ENCODE data around the gene GOSR1.
"Not testable (repeated sequence)": the region's sequence is repeated elsewhere in the genome, so short reads cannot be mapped to it uniquely, and the experiment has no call there.

GOSR1 gene

DNA sequence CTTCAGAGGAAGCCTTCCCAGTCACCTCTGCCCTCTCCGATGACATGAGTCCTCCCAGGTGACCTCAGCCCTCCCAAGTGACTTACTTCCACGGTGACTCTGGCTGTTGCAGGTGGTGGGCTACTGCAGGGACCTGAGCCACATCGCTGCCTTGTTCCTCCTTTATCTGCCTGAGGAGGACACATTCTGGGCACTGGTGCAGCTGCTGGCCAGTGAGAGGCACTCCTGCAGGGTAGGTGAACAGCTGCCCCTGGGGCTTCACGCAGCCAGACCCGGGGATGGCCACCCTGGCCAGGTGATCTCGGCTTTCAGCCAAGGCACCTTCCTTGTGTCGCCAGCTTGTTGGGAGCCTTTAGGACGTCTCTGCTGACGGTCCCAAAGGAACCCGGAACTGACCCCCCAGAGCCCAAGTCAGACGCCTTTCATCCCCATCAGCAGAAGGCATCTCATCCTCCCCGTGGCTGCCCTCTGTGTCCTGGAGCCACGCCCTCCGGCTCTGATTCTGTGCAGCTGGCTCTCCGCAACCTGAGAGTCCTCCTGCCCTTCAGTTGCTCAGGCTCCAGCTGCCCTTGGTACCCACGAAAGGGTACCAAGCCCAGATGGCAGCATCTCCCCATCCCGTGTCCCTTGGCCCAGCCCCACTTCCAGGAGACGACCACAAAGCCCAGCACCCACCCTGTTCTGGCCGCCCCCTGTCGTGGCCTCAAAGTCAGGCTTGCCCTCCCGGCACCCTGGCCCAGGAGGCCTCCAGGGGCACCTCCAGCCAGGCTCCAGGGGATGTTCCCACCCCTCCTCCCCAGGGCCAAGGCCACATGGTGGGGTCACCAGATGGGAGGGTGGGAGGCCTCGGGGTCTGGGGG, 81.7 kb downstream of the GOSR1 start:
- no peaks in the 10 kb centered on the region for H3K36me3 ChIP-seq (ENCODE audit: low read length)
- H3K79me2 ChIP-seq (ENCODE audit: insufficient read depth, low read length), result no peaks in the 10 kb centered on the region
- no peak overlapping the region for H3K27ac ChIP-seq (ENCODE audit: low read depth, low read length)
- H3K9me2 ChIP-seq (replicated peaks; ENCODE audit: insufficient read depth, low read length), result no peaks in the 10 kb centered on the region
- no peak overlapping the region for H3K4me3 ChIP-seq (ENCODE audit: insufficient read depth, low read length, poor library complexity, severe bottlenecking)
- H2AFZ ChIP-seq (ENCODE audit: low read depth, low read length, severe bottlenecking), result no peak overlapping the region
- H3K4me2 ChIP-seq (ENCODE audit: low read depth, low read length, poor library complexity, severe bottlenecking), result no peak overlapping the region
- no peaks in the 10 kb centered on the region for H3F3A ChIP-seq (ENCODE audit: insufficient read depth)
- TF ChIP-seq CTCF (IDR thresholded peaks at IDR 0.05; ENCODE audit: insufficient read depth, low read length, poor library complexity, severe bottlenecking) (no peak), EZH2phosphoT487 (conservative IDR thresholded peaks at IDR 0.05; ENCODE audit: low read length) (no peak)
- H4K20me1 ChIP-seq (ENCODE audit: low read depth, low read length), result no peaks in the 10 kb centered on the region
- no peaks in the 10 kb centered on the region for H3K27me3 ChIP-seq (ENCODE audit: low read length)
- no peaks in the 10 kb centered on the region for H3K9me3 ChIP-seq (ENCODE audit: insufficient read depth, low read length)
- H3K9ac ChIP-seq (ENCODE audit: low read length), result no peak overlapping the region

DNA sequence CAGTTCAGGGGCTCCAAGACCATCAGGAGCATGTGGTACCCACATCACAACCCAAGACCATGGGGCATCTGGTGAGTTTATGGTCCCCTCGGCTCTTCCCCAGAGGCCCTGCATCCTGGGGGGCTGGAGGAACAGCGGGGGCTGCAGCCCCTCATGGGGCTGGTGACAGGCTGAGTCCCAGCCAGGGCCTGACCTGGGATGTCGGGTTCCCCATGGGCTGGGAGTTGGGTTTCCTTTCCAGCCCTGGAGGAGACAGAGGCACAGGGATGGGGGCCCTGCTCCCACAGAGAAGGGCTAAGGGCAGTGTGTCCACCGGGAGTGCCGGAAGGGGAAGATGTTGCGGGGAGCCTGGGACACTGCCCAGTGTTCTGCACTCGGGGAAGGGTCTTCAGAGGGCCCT, 82.4 kb downstream of the GOSR1 start:
- H2AFZ ChIP-seq (ENCODE audit: low read depth, low read length, severe bottlenecking), result no peak overlapping the region
- no peaks in the 10 kb centered on the region for H3F3A ChIP-seq (ENCODE audit: insufficient read depth)
- no peaks in the 10 kb centered on the region for H3K36me3 ChIP-seq (ENCODE audit: low read length)
- no peaks in the 10 kb centered on the region for H3K9me2 ChIP-seq (replicated peaks; ENCODE audit: insufficient read depth, low read length)
- H3K27ac ChIP-seq (ENCODE audit: low read depth, low read length), result no peak overlapping the region
- TF ChIP-seq EZH2phosphoT487 (conservative IDR thresholded peaks at IDR 0.05; ENCODE audit: low read length), result no peak
- no peak for TF ChIP-seq CTCF (IDR thresholded peaks at IDR 0.05; ENCODE audit: insufficient read depth, low read length, poor library complexity, severe bottlenecking)
- H3K27me3 ChIP-seq (ENCODE audit: low read length), result no peaks in the 10 kb centered on the region
- no peaks in the 10 kb centered on the region for H4K20me1 ChIP-seq (ENCODE audit: low read depth, low read length)
- H3K9me3 ChIP-seq (ENCODE audit: insufficient read depth, low read length), result no peaks in the 10 kb centered on the region
- H3K4me2 ChIP-seq (ENCODE audit: low read depth, low read length, poor library complexity, severe bottlenecking), result no peak overlapping the region
- H3K79me2 ChIP-seq (ENCODE audit: insufficient read depth, low read length), result no peaks in the 10 kb centered on the region
- no peak overlapping the region for H3K9ac ChIP-seq (ENCODE audit: low read length)
- no peak overlapping the region for H3K4me3 ChIP-seq (ENCODE audit: insufficient read depth, low read length, poor library complexity, severe bottlenecking)

DNA sequence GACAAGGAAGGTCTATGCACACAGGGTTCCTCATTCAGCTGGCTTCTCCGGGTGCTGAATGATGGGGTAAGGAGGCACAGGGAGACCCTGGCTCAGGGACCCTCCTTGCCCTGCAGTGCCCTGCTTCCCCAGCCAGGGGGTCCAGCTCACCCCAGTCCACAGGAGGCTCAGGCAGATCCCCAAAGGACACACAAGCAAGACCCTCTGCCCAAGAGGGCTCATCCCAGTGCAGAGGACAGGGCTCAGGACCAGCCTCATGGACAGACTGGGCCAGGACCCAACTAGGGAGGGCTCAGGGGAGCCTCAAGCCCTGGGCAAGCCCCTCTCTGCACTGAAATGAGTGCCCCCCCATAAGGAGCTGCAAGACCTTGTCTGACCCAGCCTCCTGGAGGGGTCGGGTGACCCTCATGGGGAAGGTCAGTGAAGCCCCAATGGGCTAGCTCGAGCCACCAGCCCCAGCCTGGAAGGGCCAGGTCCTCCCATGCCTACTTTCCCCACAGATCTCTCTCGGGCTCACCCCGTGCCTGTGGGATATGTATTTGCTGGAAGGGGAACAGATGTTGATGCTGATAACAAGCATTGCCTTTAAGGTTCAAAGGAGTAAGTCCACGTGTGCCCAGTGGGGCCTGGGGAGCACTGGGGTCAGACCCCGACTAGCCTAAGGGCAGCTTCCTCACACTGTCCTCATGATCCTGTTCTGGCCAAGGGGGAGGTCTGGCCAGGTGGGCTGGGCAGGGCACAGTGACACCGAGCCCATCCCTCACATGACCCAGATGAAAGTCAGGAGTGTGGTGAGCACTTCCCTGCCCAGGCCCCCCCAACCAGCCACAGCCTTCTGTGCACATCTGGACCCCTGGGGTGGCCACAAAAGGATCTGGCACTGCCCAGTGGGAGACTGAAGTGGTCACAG, 83.2 kb downstream of the GOSR1 start:
- not testable (repeated sequence) for H3K36me3 ChIP-seq (ENCODE audit: low read length); H3K9ac ChIP-seq (ENCODE audit: low read length); H2AFZ ChIP-seq (ENCODE audit: low read depth, low read length, severe bottlenecking); H3K9me3 ChIP-seq (ENCODE audit: insufficient read depth, low read length); H3K4me3 ChIP-seq (ENCODE audit: insufficient read depth, low read length, poor library complexity, severe bottlenecking); H4K20me1 ChIP-seq (ENCODE audit: low read depth, low read length); H3K27me3 ChIP-seq (ENCODE audit: low read length); H3K27ac ChIP-seq (ENCODE audit: low read depth, low read length); H3K9me2 ChIP-seq (replicated peaks; ENCODE audit: insufficient read depth, low read length); H3K79me2 ChIP-seq (ENCODE audit: insufficient read depth, low read length); H3K4me2 ChIP-seq (ENCODE audit: low read depth, low read length, poor library complexity, severe bottlenecking); H3F3A ChIP-seq (ENCODE audit: insufficient read depth)

DNA sequence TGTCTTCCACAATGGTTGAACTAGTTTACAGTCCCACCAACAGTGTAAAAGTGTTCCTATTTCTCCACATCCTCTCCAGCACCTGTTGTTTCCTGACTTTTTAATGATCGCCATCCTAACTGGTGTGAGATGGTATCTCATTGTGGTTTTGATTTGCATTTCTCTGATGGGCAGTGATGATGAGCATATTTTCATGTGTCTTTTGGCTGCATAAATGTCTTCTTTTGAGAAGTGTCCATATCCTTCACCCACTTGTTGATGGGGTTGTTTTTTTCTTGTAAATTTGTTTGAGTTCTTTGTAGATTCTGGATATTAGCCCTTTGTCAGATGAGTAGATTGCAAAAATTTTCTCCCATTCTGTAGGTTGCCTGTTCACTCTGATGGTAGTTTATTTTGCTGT, 84.6 kb downstream of the GOSR1 start:
- not testable (repeated sequence) for H3K9me3 ChIP-seq (ENCODE audit: insufficient read depth, low read length); H3K27me3 ChIP-seq (ENCODE audit: low read length); H3K27ac ChIP-seq (ENCODE audit: low read depth, low read length); H3K4me2 ChIP-seq (ENCODE audit: low read depth, low read length, poor library complexity, severe bottlenecking); H2AFZ ChIP-seq (ENCODE audit: low read depth, low read length, severe bottlenecking); H3K79me2 ChIP-seq (ENCODE audit: insufficient read depth, low read length); H3K36me3 ChIP-seq (ENCODE audit: low read length); H3K4me3 ChIP-seq (ENCODE audit: insufficient read depth, low read length, poor library complexity, severe bottlenecking); H4K20me1 ChIP-seq (ENCODE audit: low read depth, low read length); H3K9me2 ChIP-seq (replicated peaks; ENCODE audit: insufficient read depth, low read length); H3F3A ChIP-seq (ENCODE audit: insufficient read depth); H3K9ac ChIP-seq (ENCODE audit: low read length)

- not testable (repeated sequence) for H3K4me2 ChIP-seq (ENCODE audit: low read depth, low read length, poor library complexity, severe bottlenecking); H3K9me2 ChIP-seq (replicated peaks; ENCODE audit: insufficient read depth, low read length)
Observed at GRCh38 chr17:30563131-30563904, 86.1 kb downstream of the GOSR1 start.

More at GRCh38 chr17:30563131-30563904, 86.1 kb downstream of the GOSR1 start:
- not testable (repeated sequence) for H3K9me3 ChIP-seq (ENCODE audit: insufficient read depth, low read length); H3F3A ChIP-seq (ENCODE audit: insufficient read depth); H3K79me2 ChIP-seq (ENCODE audit: insufficient read depth, low read length); H3K27me3 ChIP-seq (ENCODE audit: low read length); H2AFZ ChIP-seq (ENCODE audit: low read depth, low read length, severe bottlenecking); H3K9ac ChIP-seq (ENCODE audit: low read length); H3K36me3 ChIP-seq (ENCODE audit: low read length); H3K27ac ChIP-seq (ENCODE audit: low read depth, low read length); H4K20me1 ChIP-seq (ENCODE audit: low read depth, low read length); H3K4me3 ChIP-seq (ENCODE audit: insufficient read depth, low read length, poor library complexity, severe bottlenecking)
